ENCODE measurements around the gene GADD45A. TPM values are rescaled to one million over a fixed set of nuclear protein-coding genes. Genes with fewer than 3 reads are reported as not detected.
A peak's percentile ranks its signal among the peaks of the same experiment; 100 is the strongest.

GADD45A gene
- total and polyA plus RNA-seq, 4 donors = 26.3 to 57.9 (median 33.4) TPM

- Histone ChIP-seq H3K4me1 (ENCODE audit: control insufficient read depth in 4 of 4, insufficient read depth in 4 of 4, low read length in 3 of 4) (peaks cover 2 to 31% (median 31%) of the 10 kb centered on the region in 4 donors), H3K9ac (ENCODE audit: low read depth in 1 of 2, low read length in 2 of 2) (peak overlapping the region; percentile 10 to 52), H3K27me3 (ENCODE audit: control insufficient read depth in 4 of 4, insufficient read depth in 4 of 4, low read length in 3 of 4) (no peaks in the 10 kb centered on the region), H3K4me3 (ENCODE audit: low read depth in 1 of 3, low read length in 3 of 3) (no peak overlapping the region), H3K9me3 (ENCODE audit: control insufficient read depth in 4 of 4, low read length in 3 of 4) (no peaks in the 10 kb centered on the region), H3K36me3 (ENCODE audit: control insufficient read depth in 4 of 4, insufficient read depth in 3 of 4, low read depth in 1 of 4, low read length in 3 of 4) (no peaks in the 10 kb centered on the region), H3K27ac (ENCODE audit: low read depth in 1 of 2, low read length in 2 of 2) (peak overlapping the region; percentile 88 to 92)
- DNase-seq (ENCODE audit: low spot score) = no peak
- no peak for TF ChIP-seq HNF4G (IDR thresholded peaks at IDR 0.05)
- peak; percentile 51 for TF ChIP-seq SP1 (IDR thresholded peaks at IDR 0.05)
- no peak for TF ChIP-seq YY1 (IDR thresholded peaks at IDR 0.05)
- TF ChIP-seq RXRA (IDR thresholded peaks at IDR 0.05) = peak in 1 of 2 donors; percentile 61
- no peak for TF ChIP-seq GABPA (IDR thresholded peaks at IDR 0.05 in 1 of 2, conservative IDR thresholded peaks at IDR 0.05 in 1 of 2)
- no peak for TF ChIP-seq NR2F2 (IDR thresholded peaks at IDR 0.05)
- no peak for TF ChIP-seq MAX (IDR thresholded peaks at IDR 0.05)
- peak in 1 of 2 donors; percentile 34 for TF ChIP-seq JUND (IDR thresholded peaks at IDR 0.05)
- TF ChIP-seq EGR1 (IDR thresholded peaks at IDR 0.05; ENCODE audit: low read depth in 2 of 2) = no peak
- TF ChIP-seq REST (IDR thresholded peaks at IDR 0.05) = peak; percentile 40
- no peak for TF ChIP-seq FOXA1 (IDR thresholded peaks at IDR 0.05)
- peak; percentile 33 to 57 for TF ChIP-seq HNF4A (conservative IDR thresholded peaks at IDR 0.05)
- no peak for TF ChIP-seq TAF1 (conservative IDR thresholded peaks at IDR 0.05)
- no peak for TF ChIP-seq ZBTB33 (IDR thresholded peaks at IDR 0.05)
- no peak for TF ChIP-seq RAD21 (IDR thresholded peaks at IDR 0.05)
- TF ChIP-seq CTCF (IDR thresholded peaks at IDR 0.05; ENCODE audit: low read depth, low read length, missing input control) = no peak
- TF ChIP-seq ATF3 (IDR thresholded peaks at IDR 0.05) = peak; percentile 43
- no peak for TF ChIP-seq FOXA2 (IDR thresholded peaks at IDR 0.05)
- WGBS = 32% methylated on average over 3 of the region's 3 CpGs
Measured at GRCh38 chr1:67646145-67647035, 38.6 kb upstream of the GADD45A start.
